Neuronal stem cell (in vitro differentiated cells): Measurements from ENCODE around the gene AZI2.

Experiments
- DNase-seq: peaks from one replicate; pipeline ENCODE4 v3.0.0-alpha.2; 2013; ENCODE audit warnings: low spot score
- H2AFZ ChIP-seq: one replicate; pipeline ENCODE4 v1.6.1; 2013; ENCODE audit warnings: mild to moderate bottlenecking, low read length, inconsistent platforms
- H2AK5ac ChIP-seq: 2 replicates; pipeline ENCODE4 v1.6.1; 2013; ENCODE audit warnings: low read depth, mild to moderate bottlenecking, inconsistent platforms, low read length, moderate library complexity, mixed read lengths
- H2BK120ac ChIP-seq: 2 replicates; pipeline ENCODE4 v1.6.1; 2013; ENCODE audit warnings: low read depth, mild to moderate bottlenecking, inconsistent platforms, low read length, moderate library complexity, mixed read lengths
- H2BK12ac ChIP-seq: one replicate; pipeline ENCODE4 v1.6.1; 2013; ENCODE audit warnings: low read length, inconsistent platforms
- H2BK15ac ChIP-seq: 2 replicates; pipeline ENCODE4 v1.6.1; 2013; ENCODE audit warnings: mild to moderate bottlenecking, low read length, inconsistent platforms, mixed read lengths
- H2BK5ac ChIP-seq: one replicate; pipeline ENCODE4 v1.6.1; 2013; ENCODE audit warnings: inconsistent platforms, mild to moderate bottlenecking, low read length, moderate library complexity
- H3K14ac ChIP-seq: one replicate; pipeline ENCODE4 v1.6.1; 2013; ENCODE audit warnings: low read length, inconsistent platforms
- H3K18ac ChIP-seq: 2 replicates; pipeline ENCODE4 v1.6.1; 2013; ENCODE audit warnings: low read length, inconsistent platforms
- H3K23ac ChIP-seq: 2 replicates; pipeline ENCODE4 v1.6.1; 2013; ENCODE audit warnings: low read depth, mild to moderate bottlenecking, mixed read lengths, low read length, inconsistent platforms; ENCODE audit not compliant: poor library complexity
- H3K27ac ChIP-seq: replicated peaks from 3 replicates; pipeline ENCODE4 v1.5.1; 2013; ENCODE audit warnings: low read length, inconsistent platforms
- H3K27me3 ChIP-seq, 3 experiments: 2 replicates each; pipeline ENCODE4 v1.6.1; 2013; ENCODE audit warnings: low read length in 3 of 3, mild to moderate bottlenecking in 2 of 3, inconsistent platforms in 1 of 3, low read depth in 1 of 3, mixed read lengths in 1 of 3, moderate library complexity in 1 of 3; ENCODE audit not compliant: control insufficient read depth in 3 of 3, insufficient read depth in 3 of 3
- H3K36me3 ChIP-seq, 2 donors: replicated peaks in 1 of 2; 2 replicates each; pipeline ENCODE4 v1.6.1; 2013; ENCODE audit warnings: low read length in 2 of 2; ENCODE audit not compliant: control insufficient read depth in 2 of 2, insufficient read depth in 2 of 2
- H3K4ac ChIP-seq: 2 replicates; pipeline ENCODE4 v1.6.1; 2013; ENCODE audit warnings: inconsistent platforms, mild to moderate bottlenecking, low read length, moderate library complexity
- H3K4me1 ChIP-seq, 2 donors: 1 replicate in 1 of 2; 2 replicates in 1 of 2; pipeline ENCODE4 v1.6.1; 2013; ENCODE audit warnings: low read length in 2 of 2, low read depth in 1 of 2; ENCODE audit not compliant: control insufficient read depth in 2 of 2, insufficient read depth in 1 of 2
- H3K4me2 ChIP-seq: one replicate; pipeline ENCODE4 v1.6.1; 2013; ENCODE audit warnings: mild to moderate bottlenecking, low read length, inconsistent platforms; ENCODE audit not compliant: insufficient read depth, poor library complexity, severe bottlenecking
- H3K4me3 ChIP-seq, 2 donors: 2 replicates each; pipeline ENCODE4 v1.5.1; 2013; ENCODE audit warnings: low read length in 2 of 2, mild to moderate bottlenecking in 2 of 2, inconsistent platforms in 1 of 2, moderate library complexity in 1 of 2
- H3K79me1 ChIP-seq: one replicate; pipeline ENCODE4 v1.6.1; 2013; ENCODE audit warnings: low read depth, mild to moderate bottlenecking, inconsistent platforms, low read length, moderate library complexity
- H3K9ac ChIP-seq: one replicate; pipeline ENCODE4 v1.6.1; 2013; ENCODE audit warnings: mild to moderate bottlenecking, low read depth, low read length, inconsistent platforms; ENCODE audit not compliant: poor library complexity
- H3K9me3 ChIP-seq, 2 donors: replicated peaks in 1 of 2; 2 replicates each; pipeline versions ENCODE3 to v1.6.1; 2013; ENCODE audit warnings: low read length in 2 of 2, mild to moderate bottlenecking in 2 of 2, inconsistent platforms in 1 of 2, low read depth in 1 of 2, mixed read lengths in 1 of 2, moderate library complexity in 1 of 2; ENCODE audit not compliant: control insufficient read depth in 2 of 2, insufficient read depth in 1 of 2
- H4K8ac ChIP-seq: one replicate; pipeline ENCODE4 v1.6.1; 2013; ENCODE audit warnings: low read depth, mild to moderate bottlenecking, inconsistent platforms, low read length, moderate library complexity
- H4K91ac ChIP-seq: one replicate; pipeline ENCODE4 v1.6.1; 2013; ENCODE audit warnings: low read length, low read depth, mild to moderate bottlenecking, inconsistent platforms; ENCODE audit not compliant: poor library complexity
- WGBS, 2 donors: extraction: QIAGEN DNeasy Blood & Tissue Kit; methylation state at CpG; one replicate each; pipeline ENCODE4 v1.1.7; 2013; ENCODE audit warnings: missing lambda C conversion rate in 2 of 2, mixed read lengths in 1 of 2; ENCODE audit not compliant: insufficient read length in 2 of 2, insufficient replicate concordance in 1 of 2; ENCODE audit errors: extremely low coverage in 2 of 2; 5-methylcytosine and 5-hydroxymethylcytosine counted together

AZI2 gene

DNA sequence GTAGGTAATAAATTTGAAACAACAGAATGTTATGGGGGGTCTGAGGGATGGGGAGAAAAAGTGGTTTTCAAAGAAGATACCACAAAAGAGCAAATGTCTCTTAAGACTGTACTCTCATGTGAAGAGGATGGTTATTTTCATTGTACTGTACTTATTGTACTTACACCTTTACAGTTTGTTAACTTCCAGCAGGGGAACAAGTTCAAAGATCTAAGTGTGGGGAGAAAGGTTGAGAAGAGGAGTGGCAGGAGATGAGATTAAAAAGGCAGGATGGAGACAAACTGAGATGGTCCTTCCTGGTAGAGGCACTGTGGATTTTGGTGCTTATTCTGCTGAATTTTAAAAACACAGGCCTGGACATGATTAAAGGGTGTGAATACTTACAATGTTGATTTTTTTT lies 5.5 kb downstream of the AZI2 start:
- no peak overlapping the region for H2AK5ac ChIP-seq
- no peak overlapping the region for H3K14ac ChIP-seq
- no peak overlapping the region for H3K23ac ChIP-seq
- H3K36me3 ChIP-seq = peaks cover 0 to 31% of the 10 kb centered on the region in 2 donors
- no peaks in the 10 kb centered on the region for H3K27me3 ChIP-seq
- no peak overlapping the region for H3K18ac ChIP-seq
- no peak overlapping the region for H3K4ac ChIP-seq
- H2BK12ac ChIP-seq = no peak overlapping the region
- no peaks in the 10 kb centered on the region for H3K9me3 ChIP-seq
- H3K27ac ChIP-seq = no peak overlapping the region
- no peak overlapping the region for H3K4me3 ChIP-seq
- H2BK120ac ChIP-seq = no peak overlapping the region
- peaks cover 2% of the 10 kb centered on the region for H3K79me1 ChIP-seq
- no peak for DNase-seq
- H4K8ac ChIP-seq = no peak overlapping the region
- no peak overlapping the region for H3K9ac ChIP-seq
- no peak overlapping the region for H2BK15ac ChIP-seq
- H3K4me2 ChIP-seq = no peak overlapping the region
- H2AFZ ChIP-seq = no peak overlapping the region
- H2BK5ac ChIP-seq = no peak overlapping the region
- peaks cover 0 to 7% of the 10 kb centered on the region in 2 donors for H3K4me1 ChIP-seq
- no peak overlapping the region for H4K91ac ChIP-seq

DNA sequence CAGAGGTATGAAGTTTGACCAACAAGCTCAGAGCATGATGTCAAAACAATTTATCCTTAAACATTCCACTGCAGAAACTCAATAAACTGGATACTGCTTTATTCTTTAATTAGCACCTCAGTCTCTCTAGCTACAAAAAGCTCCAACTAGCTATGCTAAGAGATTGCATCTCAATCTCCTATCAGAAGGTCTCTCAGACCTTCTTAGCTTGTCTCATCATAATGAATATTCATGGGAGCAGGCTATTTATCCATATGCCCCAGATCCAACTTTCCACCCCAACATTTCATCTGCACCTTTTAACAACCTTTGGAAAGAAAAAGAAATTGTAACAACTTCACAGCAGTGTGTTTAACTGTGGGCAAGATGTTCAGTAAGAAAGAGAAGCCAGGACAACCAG lies 11.4 kb downstream of the AZI2 start:
- H2BK120ac ChIP-seq = no peak overlapping the region

DNA sequence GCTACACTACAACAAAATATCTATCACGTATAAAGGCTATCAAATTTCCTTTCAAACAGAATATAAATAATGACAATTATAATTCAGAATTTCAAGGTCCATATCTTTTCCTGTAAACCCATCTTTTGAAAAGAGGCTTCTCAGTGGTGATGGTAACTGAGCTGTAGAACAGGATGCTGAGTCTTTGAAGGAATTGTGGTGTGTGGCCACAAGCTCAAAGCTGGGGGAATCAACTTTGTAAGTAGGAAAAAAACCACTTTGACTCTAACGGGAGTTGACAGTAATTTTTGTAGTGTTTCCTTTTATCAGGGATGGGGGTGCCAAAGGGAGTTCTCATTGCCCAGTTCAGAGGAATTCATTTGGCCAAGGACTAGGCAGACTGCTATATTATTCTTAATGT lies 13.4 kb downstream of the AZI2 start:
- Histone ChIP-seq H3K4ac (no peak overlapping the region), H3K9ac (no peak overlapping the region), H3K18ac (no peak overlapping the region), H2BK15ac (no peak overlapping the region), H3K4me1 (no peaks in the 10 kb centered on the region), H2BK120ac (no peak overlapping the region), H3K4me3 (no peak overlapping the region), H2BK5ac (no peak overlapping the region), H3K9me3 (no peaks in the 10 kb centered on the region), H3K79me1 (no peaks in the 10 kb centered on the region), H4K91ac (no peak overlapping the region), H3K4me2 (no peak overlapping the region), H2BK12ac (no peak overlapping the region), H3K36me3 (peaks cover 0 to 97% of the 10 kb centered on the region in 2 donors), H3K23ac (no peak overlapping the region), H3K27me3 (no peaks in the 10 kb centered on the region), H2AFZ (no peak overlapping the region), H3K14ac (no peak overlapping the region), H3K27ac (no peak overlapping the region), H2AK5ac (no peak overlapping the region), H4K8ac (no peak overlapping the region)
- WGBS, 2 donors = no CpG with 5 or more reads among the region's 2 CpGs
- no peak for DNase-seq

More for the DNA sequence above, 11.4 kb downstream of the AZI2 start:
- Histone ChIP-seq H3K4me2 (no peak overlapping the region), H3K4ac (no peak overlapping the region), H3K9ac (no peak overlapping the region), H3K79me1 (no peaks in the 10 kb centered on the region), H3K4me1 (no peaks in the 10 kb centered on the region), H4K91ac (no peak overlapping the region), H3K4me3 (no peak overlapping the region), H3K23ac (no peak overlapping the region), H2AK5ac (no peak overlapping the region), H2BK15ac (no peak overlapping the region), H2AFZ (no peak overlapping the region), H2BK12ac (no peak overlapping the region), H3K14ac (no peak overlapping the region), H3K27me3 (no peaks in the 10 kb centered on the region), H2BK5ac (no peak overlapping the region), H4K8ac (no peak overlapping the region), H3K27ac (no peak overlapping the region), H3K9me3 (no peaks in the 10 kb centered on the region), H3K36me3 (peaks cover 0 to 89% of the 10 kb centered on the region in 2 donors), H3K18ac (no peak overlapping the region)
- DNase-seq = no peak

DNA sequence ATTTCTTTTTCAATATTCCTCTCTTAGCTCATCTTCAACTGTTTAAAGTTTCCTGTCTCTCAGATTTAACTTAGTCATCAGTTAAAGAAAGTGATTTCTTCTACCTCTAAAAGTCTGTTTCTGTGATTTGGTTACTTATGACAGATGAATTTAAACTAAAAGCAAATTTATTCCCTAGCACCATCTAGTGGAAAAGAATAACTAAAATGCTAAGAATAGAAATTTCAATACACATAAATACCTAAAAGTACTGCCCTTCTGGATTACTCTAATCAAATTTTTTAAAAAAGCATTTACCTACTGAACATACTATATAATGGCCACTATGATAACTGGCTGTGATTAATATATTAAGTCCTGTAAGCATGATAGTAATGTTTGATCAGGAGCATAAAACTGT lies 14.1 kb downstream of the AZI2 start:
- Histone ChIP-seq H2BK15ac (no peak overlapping the region), H3K18ac (no peak overlapping the region), H3K27ac (no peak overlapping the region), H3K4me1 (no peaks in the 10 kb centered on the region), H3K4me3 (no peak overlapping the region), H3K23ac (no peak overlapping the region), H2BK12ac (no peak overlapping the region), H3K9me3 (no peaks in the 10 kb centered on the region), H2AK5ac (no peak overlapping the region), H2AFZ (no peak overlapping the region), H4K8ac (no peak overlapping the region), H3K79me1 (no peaks in the 10 kb centered on the region), H2BK5ac (no peak overlapping the region), H3K4ac (no peak overlapping the region), H3K4me2 (no peak overlapping the region), H3K36me3 (peaks cover 0 to 96% of the 10 kb centered on the region in 2 donors), H3K14ac (no peak overlapping the region), H3K27me3 (no peaks in the 10 kb centered on the region), H3K9ac (no peak overlapping the region), H4K91ac (no peak overlapping the region), H2BK120ac (no peak overlapping the region)
- no peak for DNase-seq
